GM19467 (cell line): ENCODE results near the gene SAG.
"Not testable (repeated sequence)": the region's sequence is repeated elsewhere in the genome, so short reads cannot be mapped to it uniquely, and the experiment has no call there.

ENCODE experiments used
- ATAC-seq: cut with Tn5 transposase; IDR thresholded peaks from one replicate; pipeline ENCODE4 v1.9.1; 2021; ENCODE audit warnings: mild to moderate bottlenecking, moderate library complexity; ENCODE audit not compliant: unreplicated experiment

The SAG gene

GRCh38 chr2:233328922-233329321 is 21.3 kb downstream of the SAG start:
- ATAC-seq = no peak

GRCh38 chr2:233329489-233330135 is 22.0 kb downstream of the SAG start:
- no peak for ATAC-seq

- ATAC-seq = peak; percentile 90
These were observed 23.9 kb downstream of the SAG start for GRCh38 chr2:233331536-233331935.

- ATAC-seq = no peak
These were observed 24.5 kb downstream of the SAG start for GRCh38 chr2:233332125-233332524.

- ATAC-seq = no peak
These were observed 27.3 kb downstream of the SAG start for GRCh38 chr2:233334915-233335314.

- ATAC-seq = not testable (repeated sequence)
These were observed 28.5 kb downstream of the SAG start for GRCh38 chr2:233336091-233336490.

GRCh38 chr2:233336541-233336940 is 28.9 kb downstream of the SAG start:
- ATAC-seq = no peak

- no peak for ATAC-seq
These were observed 30.4 kb downstream of the SAG start for GRCh38 chr2:233338046-233338445.

GRCh38 chr2:233338812-233339368 is 31.3 kb downstream of the SAG start:
- no peak for ATAC-seq

GRCh38 chr2:233339427-233339826 is 31.8 kb downstream of the SAG start:
- ATAC-seq = no peak

GRCh38 chr2:233341296-233341695 is 33.7 kb downstream of the SAG start:
- no peak for ATAC-seq

GRCh38 chr2:233342301-233342700 is 34.7 kb downstream of the SAG start:
- ATAC-seq = no peak

GRCh38 chr2:233343171-233343705 is 35.6 kb downstream of the SAG start:
- ATAC-seq = no peak

- ATAC-seq = no peak
These were observed 38.8 kb downstream of the SAG start for GRCh38 chr2:233346376-233346775.

- no peak for ATAC-seq
These were observed 39.3 kb downstream of the SAG start for GRCh38 chr2:233346930-233347329.

- peak; percentile 62 for ATAC-seq
These were observed 41.7 kb downstream of the SAG start for GRCh38 chr2:233349005-233349998.

- no peak for ATAC-seq
These were observed 43.1 kb downstream of the SAG start for GRCh38 chr2:233350708-233351107.

GRCh38 chr2:233351423-233351822 is 43.8 kb downstream of the SAG start:
- no peak for ATAC-seq

- ATAC-seq = no peak
These were observed 44.7 kb downstream of the SAG start for GRCh38 chr2:233352141-233352842.

GRCh38 chr2:233353101-233353768 is 45.6 kb downstream of the SAG start:
- ATAC-seq = no peak
